ENCODE data around the gene AIFM2.
"Not testable (repeated sequence)": the region's sequence is repeated elsewhere in the genome, so short reads cannot be mapped to it uniquely, and the experiment has no call there.

The AIFM2 gene

DNA sequence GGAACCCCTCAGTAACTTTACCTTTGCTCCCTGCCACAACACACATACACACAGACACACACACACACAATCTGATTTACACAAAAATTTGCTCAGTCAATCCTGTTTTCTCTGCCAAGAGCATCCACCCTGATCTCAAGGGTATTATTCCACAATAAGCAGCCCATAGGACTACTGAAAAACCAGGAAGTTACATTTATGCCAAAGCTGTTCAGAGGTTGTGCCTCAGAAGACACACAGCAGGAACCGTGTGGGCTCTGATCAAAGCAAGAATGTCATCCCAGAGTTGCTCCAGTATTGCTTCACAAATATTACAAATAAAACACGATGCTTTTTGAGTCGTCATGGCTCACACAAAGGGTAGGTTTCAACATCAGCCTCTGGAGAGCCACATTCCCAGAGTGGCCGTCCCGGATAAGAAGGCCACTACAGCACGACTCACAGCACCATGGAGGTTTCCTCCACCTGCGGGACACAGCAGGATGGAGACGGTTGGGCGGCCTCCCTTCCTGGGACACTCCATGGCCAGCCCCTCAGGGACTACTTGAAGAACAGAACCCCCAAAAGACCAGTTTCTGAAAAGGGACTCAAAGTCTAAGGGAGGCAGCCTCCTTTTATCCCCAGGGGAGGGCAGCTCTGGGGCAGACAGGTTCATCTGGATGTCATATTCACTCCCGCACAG, 1.6 kb downstream of the AIFM2 start:
- no peak overlapping the region for H3K9ac ChIP-seq (ENCODE audit: low read depth, low read length)
- H3K9me3 ChIP-seq (ENCODE audit: insufficient read depth, low read depth, low read length), result no peaks in the 10 kb centered on the region
- H3K4me3 ChIP-seq (ENCODE audit: low read length), result no peak overlapping the region
- H3K27ac ChIP-seq (ENCODE audit: low read length), result no peak overlapping the region
- no peaks in the 10 kb centered on the region for H3K36me3 ChIP-seq (ENCODE audit: insufficient read depth, low read depth, low read length)
- peaks cover 29% of the 10 kb centered on the region for H3K27me3 ChIP-seq (ENCODE audit: insufficient read depth, low read length)
- H3K4me1 ChIP-seq (ENCODE audit: insufficient read depth, low read length), result peaks cover 4% of the 10 kb centered on the region; the same call in 1 of the 2 replicates

DNA sequence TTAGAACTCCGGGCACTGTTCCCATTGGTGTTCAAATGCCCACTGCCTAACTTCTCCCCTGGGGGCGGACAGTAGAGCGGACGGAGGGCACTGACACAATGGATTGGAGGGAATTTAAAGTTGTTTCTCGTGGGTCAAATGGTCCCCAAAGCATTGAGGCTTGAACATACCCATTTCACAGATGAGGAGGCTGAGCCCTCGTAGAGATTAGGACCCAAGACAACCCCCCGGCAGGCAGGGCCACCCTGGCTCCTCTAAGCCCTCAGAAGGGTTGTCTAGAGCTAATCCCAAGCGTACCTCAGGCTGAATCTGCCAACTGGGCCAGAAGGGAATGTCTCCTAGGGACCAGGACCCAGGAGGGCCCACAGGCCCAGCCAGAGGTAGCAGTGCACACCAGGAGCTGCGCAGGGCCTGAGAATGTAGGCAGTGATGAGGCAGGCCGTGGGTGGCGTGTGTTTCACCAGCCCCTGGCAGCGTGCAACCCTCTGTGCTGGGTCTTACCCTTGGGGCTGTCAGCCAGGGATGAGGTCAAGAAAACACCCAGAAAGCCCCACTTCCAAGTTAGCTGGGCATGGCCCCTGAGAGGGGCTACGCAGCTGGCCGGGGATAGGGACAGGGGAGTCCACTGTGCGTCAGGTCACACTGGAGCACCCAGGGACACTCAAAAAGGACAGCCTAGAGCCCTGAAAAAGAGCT, 5.8 kb downstream of the AIFM2 start:
- no peaks in the 10 kb centered on the region for H3K9me3 ChIP-seq (ENCODE audit: insufficient read depth, low read depth, low read length)
- no peak overlapping the region for H3K4me3 ChIP-seq (ENCODE audit: low read length)
- peaks cover 6% of the 10 kb centered on the region for H3K27me3 ChIP-seq (ENCODE audit: insufficient read depth, low read length)
- no peak overlapping the region for H3K27ac ChIP-seq (ENCODE audit: low read length)
- no peak overlapping the region for H3K9ac ChIP-seq (ENCODE audit: low read depth, low read length)
- H3K36me3 ChIP-seq (ENCODE audit: insufficient read depth, low read depth, low read length), result no peaks in the 10 kb centered on the region
- no peaks in the 10 kb centered on the region for H3K4me1 ChIP-seq (ENCODE audit: insufficient read depth, low read length)

DNA sequence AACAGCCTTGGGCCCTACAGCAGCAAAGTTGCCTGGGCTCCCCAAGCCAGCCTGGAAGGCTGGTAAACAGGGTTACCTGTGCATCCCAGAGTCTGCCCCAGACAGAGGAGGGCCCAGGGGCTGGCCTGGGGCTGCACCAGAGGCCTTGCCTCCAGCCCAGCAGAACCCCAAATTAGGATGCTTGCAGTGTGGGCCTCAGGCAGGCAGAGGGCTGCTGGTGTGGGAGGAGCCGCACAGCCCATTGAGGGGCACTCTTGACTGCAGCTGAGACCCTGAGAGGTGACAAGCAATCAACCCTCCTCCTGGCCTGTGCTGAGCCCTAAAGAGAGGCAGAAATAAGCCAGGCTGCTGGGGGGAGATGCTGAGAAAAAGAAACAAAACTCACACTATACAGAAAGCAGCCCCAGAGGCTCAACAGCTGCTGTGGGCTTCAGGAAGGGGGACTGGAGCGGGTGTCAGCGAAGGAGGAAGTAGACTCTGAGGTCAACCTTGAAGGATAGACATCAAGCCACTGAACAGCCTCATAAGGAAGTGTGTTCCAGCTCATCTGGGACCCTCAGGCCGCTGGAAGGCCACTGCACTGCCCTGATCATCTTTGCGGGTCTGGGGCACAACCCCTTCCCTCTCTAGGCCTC, 6.6 kb downstream of the AIFM2 start:
- H3K9me3 ChIP-seq (ENCODE audit: insufficient read depth, low read depth, low read length), result no peaks in the 10 kb centered on the region
- H3K36me3 ChIP-seq (ENCODE audit: insufficient read depth, low read depth, low read length), result no peaks in the 10 kb centered on the region
- H3K9ac ChIP-seq (ENCODE audit: low read depth, low read length), result no peak overlapping the region
- no peaks in the 10 kb centered on the region for H3K4me1 ChIP-seq (ENCODE audit: insufficient read depth, low read length)
- no peak overlapping the region for H3K27ac ChIP-seq (ENCODE audit: low read length)
- H3K27me3 ChIP-seq (ENCODE audit: insufficient read depth, low read length), result no peaks in the 10 kb centered on the region
- H3K4me3 ChIP-seq (ENCODE audit: low read length), result no peak overlapping the region

DNA sequence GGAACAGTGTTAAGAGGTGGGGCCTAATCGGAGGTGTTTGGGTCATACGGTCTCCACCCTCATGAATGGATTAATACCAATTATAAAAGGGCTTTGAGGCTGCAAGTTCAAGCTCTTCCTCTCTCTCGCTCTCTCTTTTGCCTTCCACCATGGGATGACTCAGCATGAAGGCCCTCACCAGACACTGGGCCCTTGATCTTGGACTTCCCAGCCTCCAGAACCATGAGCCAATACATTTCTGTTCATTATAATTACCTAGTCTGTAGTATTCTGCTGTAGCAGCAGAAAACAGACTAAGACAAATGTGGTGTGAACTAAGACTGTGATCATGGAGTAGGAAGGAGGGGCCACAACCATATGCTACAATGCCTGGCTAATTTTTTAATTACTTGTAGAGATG, 7.7 kb downstream of the AIFM2 start:
- no peaks in the 10 kb centered on the region for H3K9me3 ChIP-seq (ENCODE audit: insufficient read depth, low read depth, low read length)

DNA sequence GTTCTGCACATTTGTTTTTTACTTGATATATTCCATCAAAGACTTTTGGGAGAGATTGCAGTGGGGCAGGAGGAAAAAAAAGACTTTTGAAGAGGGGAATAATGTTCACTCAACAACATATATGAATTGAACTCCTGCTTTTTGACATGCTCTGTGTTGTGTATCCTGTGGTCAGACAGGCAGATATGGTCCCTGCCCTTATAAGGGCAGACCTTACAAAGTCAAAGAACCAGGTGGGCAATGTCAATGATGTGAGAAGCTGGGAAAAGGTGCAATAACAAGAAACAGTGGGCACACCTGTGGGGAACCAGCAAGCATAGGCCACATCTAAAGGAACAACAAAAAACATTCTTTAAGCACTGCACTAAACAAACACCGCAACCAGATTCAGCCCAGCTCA, 8.2 kb downstream of the AIFM2 start:
- no peaks in the 10 kb centered on the region for H3K27me3 ChIP-seq (ENCODE audit: insufficient read depth, low read length)
- no peaks in the 10 kb centered on the region for H3K9me3 ChIP-seq (ENCODE audit: insufficient read depth, low read depth, low read length)
- H3K36me3 ChIP-seq (ENCODE audit: insufficient read depth, low read depth, low read length), result no peaks in the 10 kb centered on the region
- no peak overlapping the region for H3K27ac ChIP-seq (ENCODE audit: low read length)
- H3K9ac ChIP-seq (ENCODE audit: low read depth, low read length), result no peak overlapping the region
- no peaks in the 10 kb centered on the region for H3K4me1 ChIP-seq (ENCODE audit: insufficient read depth, low read length)
- no peak overlapping the region for H3K4me3 ChIP-seq (ENCODE audit: low read length)

More for the DNA sequence above, 7.7 kb downstream of the AIFM2 start:
- no peak overlapping the region for H3K9ac ChIP-seq (ENCODE audit: low read depth, low read length)
- no peak overlapping the region for H3K27ac ChIP-seq (ENCODE audit: low read length)
- H3K4me3 ChIP-seq (ENCODE audit: low read length), result no peak overlapping the region
- no peaks in the 10 kb centered on the region for H3K36me3 ChIP-seq (ENCODE audit: insufficient read depth, low read depth, low read length)
- H3K27me3 ChIP-seq (ENCODE audit: insufficient read depth, low read length), result no peaks in the 10 kb centered on the region
- H3K4me1 ChIP-seq (ENCODE audit: insufficient read depth, low read length), result no peaks in the 10 kb centered on the region

DNA sequence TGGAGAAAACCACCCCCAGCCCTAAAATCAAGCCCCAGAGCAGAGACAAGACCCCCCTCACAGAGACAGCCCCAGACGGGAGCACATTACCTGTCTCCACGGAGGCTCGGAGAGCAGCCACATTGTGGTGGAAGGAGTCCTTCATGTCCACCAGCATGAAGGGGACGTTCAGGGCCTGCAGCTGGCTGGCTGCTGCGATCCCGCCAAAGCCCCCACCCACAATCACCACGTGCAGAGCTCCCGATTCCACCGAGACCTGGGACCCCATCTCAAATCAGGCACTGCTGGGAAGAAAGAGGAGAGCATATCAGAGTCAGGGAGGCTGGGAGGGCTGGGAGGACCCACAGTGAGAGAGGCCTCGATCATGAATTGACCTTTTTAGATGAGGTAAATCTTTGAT, 8.8 kb downstream of the AIFM2 start:
- Histone ChIP-seq H3K27me3 (ENCODE audit: insufficient read depth, low read length) (no peaks in the 10 kb centered on the region), H3K4me3 (ENCODE audit: low read length) (no peak overlapping the region), H3K27ac (ENCODE audit: low read length) (no peak overlapping the region), H3K4me1 (ENCODE audit: insufficient read depth, low read length) (no peaks in the 10 kb centered on the region), H3K36me3 (ENCODE audit: insufficient read depth, low read depth, low read length) (no peaks in the 10 kb centered on the region), H3K9ac (ENCODE audit: low read depth, low read length) (no peak overlapping the region), H3K9me3 (ENCODE audit: insufficient read depth, low read depth, low read length) (no peaks in the 10 kb centered on the region)

DNA sequence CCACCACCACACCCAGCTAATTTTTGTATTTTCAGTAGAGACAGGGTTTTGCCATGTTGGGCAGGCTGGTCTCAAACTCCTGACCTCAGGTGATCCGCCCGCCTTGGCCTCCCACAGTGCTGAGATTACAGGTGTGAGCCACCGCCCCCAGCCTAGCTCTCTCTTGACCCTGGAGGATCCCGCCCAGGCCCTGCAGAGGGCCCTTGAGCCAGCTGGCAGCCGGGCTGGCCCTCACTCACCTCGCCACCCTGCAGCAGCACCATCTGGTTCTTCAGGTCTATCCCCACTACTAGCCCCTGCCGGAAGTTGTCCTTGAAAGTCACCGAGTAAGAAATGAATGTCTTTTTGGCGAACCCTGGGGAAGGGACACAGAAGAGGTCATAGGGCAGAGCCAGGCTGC, 9.5 kb downstream of the AIFM2 start:
- not testable (repeated sequence) for H3K27ac ChIP-seq (ENCODE audit: low read length); H3K27me3 ChIP-seq (ENCODE audit: insufficient read depth, low read length); H3K36me3 ChIP-seq (ENCODE audit: insufficient read depth, low read depth, low read length); H3K4me1 ChIP-seq (ENCODE audit: insufficient read depth, low read length); H3K4me3 ChIP-seq (ENCODE audit: low read length); H3K9ac ChIP-seq (ENCODE audit: low read depth, low read length); H3K9me3 ChIP-seq (ENCODE audit: insufficient read depth, low read depth, low read length)

DNA sequence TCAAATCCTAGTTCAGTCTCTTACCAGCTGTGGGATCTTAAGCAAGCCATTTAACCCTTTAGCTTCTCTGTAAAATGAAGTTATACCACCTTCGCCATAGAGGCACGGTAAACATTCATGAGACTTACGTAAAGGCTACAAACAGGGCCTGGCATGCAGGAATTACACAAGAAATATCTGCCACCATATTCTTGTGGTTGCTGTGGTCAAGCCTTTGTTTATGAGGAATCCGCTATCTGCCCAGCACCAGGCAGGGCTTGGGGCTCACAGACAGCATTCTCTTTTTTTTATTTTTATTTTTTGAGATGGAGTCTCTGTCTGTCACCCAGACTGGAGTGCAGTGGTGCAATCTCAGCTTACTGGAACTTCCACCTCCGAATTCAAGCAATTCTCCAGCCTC, 9.9 kb downstream of the AIFM2 start:
- H3K4me1 ChIP-seq (ENCODE audit: insufficient read depth, low read length), result no peaks in the 10 kb centered on the region
- H3K9ac ChIP-seq (ENCODE audit: low read depth, low read length), result no peak overlapping the region
- H3K9me3 ChIP-seq (ENCODE audit: insufficient read depth, low read depth, low read length), result no peaks in the 10 kb centered on the region
- no peak overlapping the region for H3K27ac ChIP-seq (ENCODE audit: low read length)
- H3K36me3 ChIP-seq (ENCODE audit: insufficient read depth, low read depth, low read length), result no peaks in the 10 kb centered on the region
- H3K4me3 ChIP-seq (ENCODE audit: low read length), result no peak overlapping the region
- no peaks in the 10 kb centered on the region for H3K27me3 ChIP-seq (ENCODE audit: insufficient read depth, low read length)

DNA sequence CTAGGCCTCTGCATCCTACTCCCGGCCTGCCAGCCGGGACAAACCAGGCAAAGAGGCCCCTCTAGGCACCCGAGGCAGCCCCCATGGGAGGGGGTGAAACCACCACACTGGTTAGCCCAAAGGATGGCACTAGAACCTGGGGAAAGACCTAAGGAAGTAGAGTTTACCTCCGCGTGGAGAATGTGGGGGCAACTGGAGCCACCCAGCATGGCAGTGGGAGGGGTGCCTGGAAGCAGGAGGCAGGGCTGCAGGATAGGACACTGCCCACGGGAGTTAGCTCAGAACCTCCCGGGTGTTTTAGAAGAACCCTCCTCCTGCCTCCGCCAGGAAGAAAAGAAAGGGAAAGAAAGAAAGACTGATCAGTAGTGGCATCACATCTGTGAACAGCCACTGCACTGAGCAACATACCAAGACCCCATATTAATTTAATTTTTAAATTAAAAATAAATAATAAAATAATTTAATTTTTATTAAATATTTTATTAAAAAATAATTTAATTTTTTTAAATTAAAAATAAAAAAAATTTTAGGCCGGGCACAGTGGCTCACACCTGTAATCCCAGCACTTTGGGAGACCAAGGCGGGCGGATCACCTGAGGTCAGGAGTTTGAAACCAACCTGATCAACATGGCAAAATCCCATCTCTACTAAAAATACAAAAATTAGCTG, 11.2 kb downstream of the AIFM2 start:
- H3K9me3 ChIP-seq (ENCODE audit: insufficient read depth, low read depth, low read length), result no peaks in the 10 kb centered on the region
- H3K4me1 ChIP-seq (ENCODE audit: insufficient read depth, low read length), result no peaks in the 10 kb centered on the region
- H3K4me3 ChIP-seq (ENCODE audit: low read length), result no peak overlapping the region
- H3K27me3 ChIP-seq (ENCODE audit: insufficient read depth, low read length), result no peaks in the 10 kb centered on the region
- H3K9ac ChIP-seq (ENCODE audit: low read depth, low read length), result no peak overlapping the region
- no peak overlapping the region for H3K27ac ChIP-seq (ENCODE audit: low read length)
- no peaks in the 10 kb centered on the region for H3K36me3 ChIP-seq (ENCODE audit: insufficient read depth, low read depth, low read length)

DNA sequence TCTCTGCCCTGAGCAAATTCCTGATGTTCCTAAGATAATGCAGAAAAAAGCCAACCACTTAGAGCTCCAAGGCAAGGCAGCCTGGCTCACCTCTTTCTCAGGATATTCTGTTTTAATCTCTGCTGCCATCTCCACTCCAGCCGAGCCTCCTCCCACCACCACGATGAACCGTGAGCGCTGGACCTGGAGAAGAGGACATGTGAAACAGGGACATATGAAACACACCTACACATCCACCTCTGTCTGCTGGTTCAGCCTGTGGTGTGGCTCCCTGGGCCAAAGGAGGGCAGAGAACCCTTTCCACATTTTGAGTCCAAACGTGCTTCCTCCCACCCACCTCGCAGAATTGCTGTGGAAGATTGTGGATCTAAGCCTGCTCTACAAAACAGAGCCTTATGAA, 12.2 kb downstream of the AIFM2 start:
- Histone ChIP-seq H3K27me3 (ENCODE audit: insufficient read depth, low read length) (no peaks in the 10 kb centered on the region), H3K9me3 (ENCODE audit: insufficient read depth, low read depth, low read length) (no peaks in the 10 kb centered on the region), H3K4me1 (ENCODE audit: insufficient read depth, low read length) (no peaks in the 10 kb centered on the region), H3K9ac (ENCODE audit: low read depth, low read length) (no peak overlapping the region), H3K27ac (ENCODE audit: low read length) (no peak overlapping the region), H3K36me3 (ENCODE audit: insufficient read depth, low read depth, low read length) (no peaks in the 10 kb centered on the region), H3K4me3 (ENCODE audit: low read length) (no peak overlapping the region)

DNA sequence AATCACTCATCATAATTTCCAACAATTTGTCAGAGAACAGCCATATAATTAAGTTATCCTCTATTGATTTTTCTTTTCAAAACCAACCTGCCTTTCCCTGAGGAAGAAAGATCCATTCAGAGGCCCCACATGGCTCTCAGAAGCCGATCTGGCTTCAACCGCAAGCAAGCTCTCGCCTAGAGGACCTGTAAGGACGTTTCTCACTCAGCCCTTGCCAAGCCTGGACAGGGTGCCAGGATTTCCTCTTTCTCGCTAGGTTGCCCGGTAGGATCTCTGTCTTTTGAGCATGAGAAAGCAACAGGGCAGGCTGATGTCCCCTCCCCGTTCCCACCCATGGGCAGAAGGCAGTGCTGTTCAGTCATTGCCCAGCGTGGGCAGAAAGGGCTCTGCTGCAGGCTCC, 13.0 kb downstream of the AIFM2 start:
- H3K4me1 ChIP-seq (ENCODE audit: insufficient read depth, low read length), result no peaks in the 10 kb centered on the region
- no peaks in the 10 kb centered on the region for H3K27me3 ChIP-seq (ENCODE audit: insufficient read depth, low read length)
- no peaks in the 10 kb centered on the region for H3K36me3 ChIP-seq (ENCODE audit: insufficient read depth, low read depth, low read length)
- H3K4me3 ChIP-seq (ENCODE audit: low read length), result no peak overlapping the region
- H3K27ac ChIP-seq (ENCODE audit: low read length), result no peak overlapping the region
- no peak overlapping the region for H3K9ac ChIP-seq (ENCODE audit: low read depth, low read length)
- no peaks in the 10 kb centered on the region for H3K9me3 ChIP-seq (ENCODE audit: insufficient read depth, low read depth, low read length)

DNA sequence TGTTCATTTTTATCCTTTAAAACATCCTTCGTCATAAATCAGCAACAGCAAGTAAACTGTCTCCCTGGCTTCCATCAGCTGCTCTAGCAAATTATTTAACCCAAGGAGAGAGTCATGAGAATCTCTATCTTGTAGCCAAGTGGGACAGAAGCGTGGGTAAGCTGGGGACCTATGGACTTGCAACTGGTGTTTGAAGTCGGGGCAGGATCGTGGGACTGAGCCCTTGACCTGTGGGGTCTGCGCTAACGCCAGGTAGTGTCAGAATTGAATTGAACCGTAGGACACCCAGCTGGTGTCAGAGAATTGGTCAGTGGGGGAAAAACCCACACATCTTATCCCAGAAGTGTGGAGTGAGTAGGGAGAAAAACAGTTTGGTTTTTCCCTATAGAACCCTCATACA, 13.4 kb downstream of the AIFM2 start:
- H3K9me3 ChIP-seq (ENCODE audit: insufficient read depth, low read depth, low read length), result no peaks in the 10 kb centered on the region
- H3K27ac ChIP-seq (ENCODE audit: low read length), result no peak overlapping the region
- H3K36me3 ChIP-seq (ENCODE audit: insufficient read depth, low read depth, low read length), result no peaks in the 10 kb centered on the region
- H3K4me3 ChIP-seq (ENCODE audit: low read length), result no peak overlapping the region
- H3K9ac ChIP-seq (ENCODE audit: low read depth, low read length), result no peak overlapping the region
- H3K4me1 ChIP-seq (ENCODE audit: insufficient read depth, low read length), result no peaks in the 10 kb centered on the region
- H3K27me3 ChIP-seq (ENCODE audit: insufficient read depth, low read length), result no peaks in the 10 kb centered on the region
